Measurements from ENCODE around the gene NELL2.
"Not testable (repeated sequence)": the region's sequence is repeated elsewhere in the genome, so short reads cannot be mapped to it uniquely, and the experiment has no call there.

Gene NELL2

GRCh38 chr12:44875954-44876543, at the start of gene NELL2:
Gene NELL2, minus strand, starts transcription at chr12:44876315. Its CDS starts 446 bp downstream, at chr12:44875869.
- DNase-seq (ENCODE audit: low read depth, low spot score), result peak; percentile 59

DNA sequence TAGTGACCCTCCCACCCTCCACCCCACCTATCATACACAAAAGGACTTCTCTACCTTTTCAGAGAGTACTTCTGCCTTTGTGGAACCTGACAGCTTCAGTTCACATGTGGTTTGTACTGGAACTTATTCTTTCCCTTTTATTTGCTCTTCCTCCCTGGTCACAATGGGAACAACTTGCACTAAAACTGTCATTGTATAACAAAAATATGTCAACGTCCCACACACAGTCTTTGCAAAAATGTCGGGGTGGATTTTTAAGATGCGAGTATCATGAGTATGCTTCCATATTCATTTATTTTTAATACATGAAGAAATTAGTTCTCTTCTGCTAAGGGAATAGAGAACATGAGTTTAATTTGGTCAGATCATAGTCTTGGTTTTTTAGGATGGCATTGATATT, 45.6 kb upstream of the NELL2 start:
- no peak for DNase-seq (ENCODE audit: low read depth, low spot score)

GRCh38 chr12:44917141-44917540, 41.0 kb upstream of the NELL2 start:
- DNase-seq (ENCODE audit: low read depth, low spot score), result no peak

- no peak for DNase-seq (ENCODE audit: low read depth, low spot score)
These were observed 39.8 kb upstream of the NELL2 start for GRCh38 chr12:44915958-44916357.

DNA sequence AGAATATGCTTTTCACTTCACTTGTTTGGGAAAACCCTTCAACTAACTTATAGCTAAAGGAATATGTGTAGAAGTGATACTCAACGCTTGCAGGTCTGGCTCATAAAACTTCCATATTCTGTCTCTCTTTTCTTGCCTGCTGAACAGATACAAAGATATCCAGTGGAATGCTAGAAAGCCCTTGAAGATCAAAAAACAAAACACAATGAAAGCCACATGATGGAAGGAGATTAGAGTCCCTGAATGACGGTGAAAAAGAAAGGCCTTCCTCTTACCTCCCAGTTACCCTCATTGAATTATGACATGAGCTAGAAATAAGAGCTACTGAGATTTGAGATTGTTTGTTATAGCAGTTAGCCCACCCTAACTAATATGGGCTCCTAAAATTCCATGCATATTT, 28.2 kb upstream of the NELL2 start:
- DNase-seq (ENCODE audit: low read depth, low spot score), result no peak

DNA sequence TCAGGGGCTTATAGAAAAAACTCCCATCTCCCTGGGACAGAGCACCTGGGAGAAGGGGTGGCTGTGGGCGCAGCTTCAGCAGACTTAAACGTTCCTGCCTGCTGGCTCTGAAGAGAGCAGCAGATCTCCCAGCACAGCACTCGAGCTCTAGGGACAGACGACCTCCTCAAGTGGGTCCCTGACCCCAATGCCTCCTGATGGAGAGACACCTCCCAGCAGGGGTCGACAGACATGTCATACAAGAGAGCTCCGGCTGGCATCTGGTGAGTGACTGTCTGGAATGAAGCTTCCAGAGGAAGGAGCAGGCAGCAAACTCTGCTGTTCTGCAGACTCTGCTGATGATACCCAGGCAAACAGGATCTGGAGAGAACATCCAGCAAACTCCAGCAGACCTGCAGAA, 22.0 kb upstream of the NELL2 start:
- DNase-seq (ENCODE audit: low read depth, low spot score), result not testable (repeated sequence)

- DNase-seq (ENCODE audit: low read depth, low spot score), result no peak
These were observed 13.8 kb upstream of the NELL2 start for GRCh38 chr12:44889926-44890325.

GRCh38 chr12:44889162-44889561, 13.0 kb upstream of the NELL2 start:
- no peak for DNase-seq (ENCODE audit: low read depth, low spot score)

DNA sequence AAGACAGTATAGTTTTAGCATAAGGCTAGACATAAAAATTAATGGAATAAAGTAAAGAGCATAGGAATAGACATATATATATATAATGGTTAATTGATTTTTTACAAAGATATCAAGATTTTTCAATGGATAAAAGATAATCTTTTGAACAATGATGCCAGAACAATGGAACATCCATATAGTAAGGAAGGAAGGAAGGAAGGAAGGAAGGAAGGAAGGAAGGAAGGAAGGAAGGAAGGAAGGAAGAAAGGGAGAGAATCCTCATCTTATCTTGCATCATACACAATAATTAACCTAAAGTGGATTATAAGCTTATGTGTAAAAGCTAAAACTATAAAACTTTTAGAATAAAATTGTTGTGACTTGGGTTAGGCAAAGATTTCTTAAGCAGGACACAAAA, 9.8 kb upstream of the NELL2 start:
- no peak for DNase-seq (ENCODE audit: low read depth, low spot score)

DNA sequence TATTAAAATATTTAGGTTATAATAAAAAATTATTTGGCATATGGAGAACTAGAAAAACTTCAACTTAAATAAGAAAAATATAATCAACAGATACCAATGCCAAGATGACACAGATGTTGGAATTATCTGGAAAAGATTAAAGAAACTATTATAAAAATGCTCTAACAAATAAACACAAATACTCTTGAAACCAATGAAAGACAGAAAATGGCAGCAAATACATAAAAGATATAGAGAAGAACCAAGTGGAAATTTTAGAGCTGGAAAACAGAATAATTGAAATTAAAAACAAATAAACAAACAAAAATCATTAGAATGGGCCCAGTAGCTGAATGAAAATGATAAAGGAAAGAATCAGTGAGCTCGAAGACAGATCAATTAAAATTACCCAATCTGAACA, 5.1 kb upstream of the NELL2 start:
- no peak for DNase-seq (ENCODE audit: low read depth, low spot score)

DNA sequence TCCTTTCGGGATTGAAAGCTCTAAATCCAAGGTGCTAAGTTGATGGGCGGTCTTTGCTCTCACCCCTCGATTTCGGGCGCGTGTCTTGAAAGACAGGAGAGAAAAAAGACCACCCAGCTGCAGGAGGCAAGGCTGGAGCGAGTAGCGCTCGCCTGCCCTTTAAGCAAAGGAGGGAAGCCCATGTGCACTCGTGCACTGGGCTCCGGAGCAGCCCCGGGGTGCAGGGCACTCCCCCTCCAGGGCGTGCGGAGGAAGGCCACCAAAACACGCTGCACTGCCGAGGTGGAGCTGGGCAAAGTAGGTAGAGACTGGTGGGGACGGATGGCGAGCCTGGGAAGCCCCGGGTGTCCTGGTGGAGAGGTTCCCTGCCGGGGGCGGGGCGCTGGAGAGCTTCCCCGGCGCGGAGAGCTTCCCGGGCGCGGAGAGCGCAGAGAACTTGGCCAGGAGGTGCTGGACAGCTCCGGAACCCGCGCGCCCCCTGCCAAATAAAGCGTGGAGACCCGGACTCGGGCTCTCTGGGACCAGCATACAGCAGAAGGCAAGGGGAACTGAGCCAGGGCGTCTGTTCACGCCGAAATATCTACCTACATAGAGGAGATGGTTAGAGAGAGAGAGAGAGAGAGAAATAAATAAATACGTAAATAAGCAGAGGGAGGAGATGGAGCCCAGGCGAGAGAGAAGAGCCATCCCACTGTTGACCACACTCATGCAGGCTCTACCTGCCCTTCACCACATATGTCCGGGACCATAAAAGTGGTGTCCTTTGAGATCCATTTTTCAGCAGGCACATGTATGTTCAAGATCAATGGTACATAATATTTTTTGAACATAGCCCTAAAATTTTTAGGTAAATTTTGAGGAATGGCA, 662 bp upstream of the NELL2 start:
- DNase-seq (ENCODE audit: low read depth, low spot score), result peak; percentile 18

DNA sequence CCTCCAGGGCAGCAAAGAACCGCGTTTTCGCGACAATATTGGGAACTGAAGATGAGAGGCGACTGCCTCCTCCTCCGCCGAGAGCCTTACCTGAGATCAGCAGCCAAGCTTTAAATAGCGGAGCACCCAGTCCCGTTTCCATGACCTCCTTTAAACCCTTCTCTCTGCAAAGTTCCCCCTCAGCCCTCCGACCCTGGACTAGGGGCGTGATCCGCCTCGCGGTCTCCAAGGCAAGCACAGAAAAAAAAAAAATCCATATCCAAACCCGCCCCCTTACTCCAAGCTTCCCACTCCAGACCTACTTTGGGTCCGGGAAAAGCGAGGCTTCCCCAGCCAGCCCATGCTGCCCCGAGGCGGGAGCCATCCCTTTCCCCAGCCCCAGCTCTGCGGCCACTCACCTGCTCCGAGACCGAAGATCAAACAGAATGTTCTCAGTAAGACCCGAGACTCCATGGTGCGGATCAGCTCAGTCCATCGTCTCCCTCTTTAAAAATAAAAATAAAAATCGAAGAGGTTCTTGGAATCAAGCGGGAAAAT, 630 bp downstream of the NELL2 start:
- no peak for DNase-seq (ENCODE audit: low read depth, low spot score)

GRCh38 chr12:44874981-44875416, 1.1 kb downstream of the NELL2 start:
- no peak for DNase-seq (ENCODE audit: low read depth, low spot score)

GRCh38 chr12:44873898-44874297, 2.2 kb downstream of the NELL2 start:
- no peak for DNase-seq (ENCODE audit: low read depth, low spot score)

GRCh38 chr12:44869503-44869902, 6.6 kb downstream of the NELL2 start:
- DNase-seq (ENCODE audit: low read depth, low spot score), result no peak

GRCh38 chr12:44863867-44864266, 12.2 kb downstream of the NELL2 start:
- no peak for DNase-seq (ENCODE audit: low read depth, low spot score)

DNA sequence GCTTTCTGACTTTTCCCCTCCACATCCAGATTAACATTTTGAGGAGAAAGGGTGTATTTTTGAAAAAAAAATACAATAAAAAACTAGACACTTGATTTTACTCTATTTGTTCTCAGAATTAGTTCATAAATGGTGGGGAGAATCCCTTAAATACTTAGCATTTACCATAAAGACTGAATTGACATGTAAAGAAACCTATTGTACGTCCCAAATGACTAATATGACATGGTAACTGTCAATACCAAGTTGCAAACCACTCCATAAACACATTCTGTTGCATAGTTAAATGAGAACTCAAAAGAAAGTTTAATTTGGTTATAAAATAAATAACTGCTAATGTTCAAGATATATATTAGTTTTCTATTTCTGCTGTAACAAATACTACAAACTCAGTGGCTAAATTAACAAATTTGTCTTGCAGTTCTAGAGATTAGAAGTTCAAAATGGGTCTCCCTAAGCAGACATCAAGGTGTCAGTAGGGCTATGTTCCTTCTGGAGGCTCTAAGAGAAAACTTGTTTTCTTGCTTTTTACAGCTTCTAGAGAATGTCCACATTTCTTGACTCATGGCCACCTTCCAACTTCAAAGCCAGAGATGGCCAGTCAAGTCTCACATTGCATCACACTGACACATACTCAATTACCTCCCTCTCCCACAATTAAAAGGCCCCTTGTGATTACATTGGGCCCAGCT, 16.0 kb downstream of the NELL2 start:
- DNase-seq (ENCODE audit: low read depth, low spot score), result no peak

- DNase-seq (ENCODE audit: low read depth, low spot score), result no peak
These were observed 17.8 kb downstream of the NELL2 start for GRCh38 chr12:44858226-44858855.

- no peak for DNase-seq (ENCODE audit: low read depth, low spot score)
These were observed 23.6 kb downstream of the NELL2 start for GRCh38 chr12:44852483-44852882.

GRCh38 chr12:44851586-44851985, 24.5 kb downstream of the NELL2 start:
- no peak for DNase-seq (ENCODE audit: low read depth, low spot score)

GRCh38 chr12:44848703-44849085, 27.4 kb downstream of the NELL2 start:
- DNase-seq (ENCODE audit: low read depth, low spot score), result no peak

All from activated naive CD8-positive, alpha-beta T cell treated with anti-CD3 and anti-CD28 coated beads, Interleukin-2, amount 50 U/mL, for 16 hours (primary cell).